Mesendoderm (in vitro differentiated cells): ENCODE data around the gene PPP2R5B.
A peak's percentile ranks its signal among the peaks of the same experiment; 100 is the strongest.

Experiments
- DNase-seq: peaks from one replicate; pipeline ENCODE4 v3.0.0; 2013
- H2AK5ac ChIP-seq: 2 replicates; pipeline ENCODE4 v1.6.1; 2013; ENCODE audit warnings: low read length, inconsistent platforms
- H2BK120ac ChIP-seq: 2 replicates; pipeline ENCODE4 v1.6.1; 2013; ENCODE audit warnings: low read depth, mild to moderate bottlenecking, low read length, moderate library complexity, mixed read lengths
- H2BK15ac ChIP-seq: replicated peaks from 2 replicates; pipeline ENCODE4 v1.6.1; 2013; ENCODE audit warnings: low read depth, mild to moderate bottlenecking, moderate library complexity
- H2BK5ac ChIP-seq: 2 replicates; pipeline ENCODE4 v1.6.1; 2013; ENCODE audit warnings: low read length, inconsistent platforms
- H3K18ac ChIP-seq: 2 replicates; pipeline ENCODE4 v1.6.1; 2013; ENCODE audit warnings: mild to moderate bottlenecking, low read length, mixed read lengths
- H3K23ac ChIP-seq: one replicate; pipeline ENCODE4 v1.6.1; 2013; ENCODE audit warnings: low read length
- H3K27ac ChIP-seq: 2 replicates; pipeline ENCODE4 v1.5.1; 2013; ENCODE audit warnings: low read depth, mild to moderate bottlenecking, inconsistent platforms, low read length, moderate library complexity
- H3K27me3 ChIP-seq: 2 replicates; pipeline ENCODE4 v1.6.1; 2013; ENCODE audit warnings: low read length, control low read depth, mild to moderate bottlenecking, inconsistent platforms; ENCODE audit not compliant: insufficient read depth, poor library complexity
- H3K36me3 ChIP-seq: 2 replicates; pipeline ENCODE4 v1.6.1; 2013; ENCODE audit warnings: low read length, inconsistent platforms; ENCODE audit not compliant: control insufficient read depth, insufficient read depth
- H3K4ac ChIP-seq: one replicate; pipeline ENCODE4 v1.6.1; 2013; ENCODE audit warnings: low read depth, mild to moderate bottlenecking, low read length, moderate library complexity
- H3K4me1 ChIP-seq: 2 replicates; pipeline ENCODE4 v1.6.1; 2013; ENCODE audit warnings: low read depth, low read length, inconsistent platforms; ENCODE audit not compliant: control insufficient read depth
- H3K4me2 ChIP-seq: 2 replicates; pipeline ENCODE4 v1.6.1; 2013; ENCODE audit warnings: low read length
- H3K4me3 ChIP-seq: 2 replicates; pipeline ENCODE4 v1.5.1; 2013; ENCODE audit warnings: mild to moderate bottlenecking, low read length
- H3K56ac ChIP-seq: one replicate; pipeline ENCODE4 v1.6.1; 2013; ENCODE audit warnings: low read length
- H3K79me1 ChIP-seq: 2 replicates; pipeline ENCODE4 v1.6.1; 2013; ENCODE audit warnings: low read length, inconsistent platforms
- H3K79me2 ChIP-seq: 2 replicates; pipeline ENCODE4 v1.6.1; 2013; ENCODE audit warnings: mild to moderate bottlenecking, low read length; ENCODE audit not compliant: control insufficient read depth, insufficient read depth
- H3K9ac ChIP-seq: 2 replicates; pipeline ENCODE4 v1.6.1; 2013; ENCODE audit warnings: low read length, inconsistent platforms
- H4K5ac ChIP-seq: one replicate; pipeline ENCODE4 v1.6.1; 2013; ENCODE audit warnings: low read length
- H4K8ac ChIP-seq: one replicate; pipeline ENCODE4 v1.6.1; 2013; ENCODE audit warnings: low read depth, mild to moderate bottlenecking, control low read depth, low read length, moderate library complexity
- WGBS: extraction: QIAGEN DNeasy Blood & Tissue Kit; methylation state at CpG from one replicate; pipeline ENCODE4 v1.1.7; 2013; ENCODE audit warnings: low lambda C conversion rate, missing lambda C conversion rate; ENCODE audit not compliant: insufficient coverage; ENCODE audit errors: extremely low coverage; 5-methylcytosine and 5-hydroxymethylcytosine counted together

Gene PPP2R5B

DNA sequence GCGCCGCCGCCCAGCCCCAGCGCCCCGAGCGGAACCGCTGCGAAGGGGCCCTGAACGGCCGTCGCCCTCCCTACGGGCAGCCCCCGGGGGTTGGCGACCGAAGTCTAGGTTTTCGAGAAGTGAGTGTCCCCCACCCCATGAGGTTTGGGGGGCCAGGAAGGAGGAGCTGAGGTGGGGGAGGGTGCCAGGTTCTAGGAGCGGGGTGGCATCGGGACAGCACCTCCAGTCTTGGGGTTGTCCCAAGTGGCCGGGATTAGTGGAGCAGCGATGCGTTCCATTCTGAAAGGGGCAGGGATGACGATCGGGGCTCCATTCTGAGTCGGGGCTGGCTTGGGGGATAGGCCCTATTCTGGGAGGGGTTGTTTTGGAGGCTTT, 408 bp downstream of the PPP2R5B start:
- Histone ChIP-seq H3K23ac (no peak overlapping the region), H2BK120ac (no peak overlapping the region), H3K4me2 (peak overlapping the region; percentile 90), H3K79me1 (no peaks in the 10 kb centered on the region), H3K56ac (peak overlapping the region; percentile 73), H3K18ac (no peak overlapping the region), H2BK15ac (no peak overlapping the region), H4K5ac (no peak overlapping the region), H3K27me3 (no peaks in the 10 kb centered on the region), H3K4ac (no peak overlapping the region), H3K36me3 (no peaks in the 10 kb centered on the region), H2AK5ac (no peak overlapping the region), H4K8ac (no peak overlapping the region), H3K79me2 (no peaks in the 10 kb centered on the region), H3K4me3 (peak overlapping the region; percentile 51), H3K9ac (peak overlapping the region; percentile 65), H3K4me1 (no peaks in the 10 kb centered on the region), H3K27ac (no peak overlapping the region), H2BK5ac (no peak overlapping the region)
- no CpG with 5 or more reads among the region's 24 CpGs for WGBS
- DNase-seq = no peak

DNA sequence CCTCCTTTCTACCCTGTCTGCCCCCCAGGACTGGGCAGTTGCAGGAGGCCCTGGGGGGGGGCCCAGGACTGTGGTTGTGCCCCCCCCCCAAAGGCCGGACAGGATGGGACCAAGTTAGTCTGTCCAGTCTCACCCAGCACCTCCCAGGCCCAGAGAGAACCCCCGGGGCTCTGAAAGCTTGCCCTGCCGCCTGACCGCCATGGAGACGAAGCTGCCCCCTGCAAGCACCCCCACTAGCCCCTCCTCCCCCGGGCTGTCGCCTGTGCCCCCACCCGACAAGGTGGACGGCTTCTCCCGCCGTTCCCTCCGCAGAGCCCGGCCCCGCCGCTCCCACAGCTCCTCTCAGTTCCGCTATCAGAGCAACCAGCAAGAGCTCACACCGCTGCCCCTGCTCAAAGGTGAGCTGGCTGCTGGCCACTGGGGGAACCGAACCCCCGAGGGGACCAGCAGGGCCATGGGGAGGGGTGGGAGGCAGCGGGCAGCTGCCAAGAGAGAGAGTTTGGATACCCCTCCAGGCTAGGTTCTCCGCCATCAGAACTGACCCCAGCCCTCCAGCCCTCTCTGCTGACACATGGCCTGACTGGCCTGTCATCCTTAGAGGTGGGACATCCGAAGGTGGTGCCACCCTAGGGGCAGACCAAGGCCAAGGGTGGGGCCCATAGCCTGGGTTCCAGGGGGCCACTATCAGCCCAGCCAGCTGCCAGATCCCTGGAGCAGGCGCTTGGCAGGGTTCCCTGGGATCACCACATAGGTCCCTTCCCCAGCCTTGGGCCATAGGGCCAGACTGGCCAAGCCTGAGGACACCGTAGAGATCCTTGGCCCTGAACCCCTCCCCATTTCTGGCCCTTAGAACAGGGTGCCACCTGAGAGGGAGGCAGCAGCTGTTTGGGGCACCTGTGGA, 1.3 kb downstream of the PPP2R5B start:
- Histone ChIP-seq H3K4me1 (no peaks in the 10 kb centered on the region), H3K36me3 (no peaks in the 10 kb centered on the region), H3K4me2 (no peak overlapping the region), H3K79me1 (no peaks in the 10 kb centered on the region), H3K23ac (no peak overlapping the region), H3K4me3 (no peak overlapping the region), H3K18ac (no peak overlapping the region), H2BK120ac (no peak overlapping the region), H3K56ac (no peak overlapping the region), H3K79me2 (no peaks in the 10 kb centered on the region), H3K27ac (no peak overlapping the region), H3K27me3 (no peaks in the 10 kb centered on the region), H2BK15ac (no peak overlapping the region), H2BK5ac (no peak overlapping the region), H3K4ac (no peak overlapping the region), H4K5ac (no peak overlapping the region), H4K8ac (no peak overlapping the region), H2AK5ac (no peak overlapping the region), H3K9ac (no peak overlapping the region)
- DNase-seq = no peak
- WGBS = no CpG with 5 or more reads among the region's 24 CpGs

DNA sequence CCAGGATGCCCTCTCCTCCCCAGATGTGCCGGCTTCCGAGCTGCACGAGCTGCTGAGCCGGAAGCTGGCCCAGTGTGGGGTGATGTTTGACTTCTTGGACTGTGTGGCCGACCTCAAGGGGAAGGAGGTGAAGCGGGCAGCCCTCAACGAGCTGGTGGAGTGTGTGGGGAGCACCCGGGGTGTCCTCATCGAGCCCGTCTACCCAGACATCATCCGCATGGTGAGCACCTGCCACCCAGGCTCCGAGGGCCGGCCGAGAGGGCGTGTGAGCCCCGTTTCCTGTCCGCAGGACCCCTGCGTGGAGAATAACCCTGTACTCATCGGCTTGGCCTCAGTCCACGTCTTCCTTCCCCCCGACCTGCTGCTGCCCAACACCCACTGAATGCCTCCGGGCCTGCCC, 2.2 kb downstream of the PPP2R5B start:
- no peaks in the 10 kb centered on the region for H3K4me1 ChIP-seq
- no peaks in the 10 kb centered on the region for H3K36me3 ChIP-seq
- no peak overlapping the region for H2BK5ac ChIP-seq
- no peak overlapping the region for H2BK120ac ChIP-seq
- no peak overlapping the region for H3K56ac ChIP-seq
- no peaks in the 10 kb centered on the region for H3K79me1 ChIP-seq
- no CpG with 5 or more reads among the region's 22 CpGs for whole genome bisulfite sequencing
- H3K4me2 ChIP-seq = no peak overlapping the region
- no peak overlapping the region for H2BK15ac ChIP-seq
- H2AK5ac ChIP-seq = no peak overlapping the region
- no peak overlapping the region for H3K27ac ChIP-seq
- H4K5ac ChIP-seq = no peak overlapping the region
- H3K4me3 ChIP-seq = no peak overlapping the region
- H3K79me2 ChIP-seq = no peaks in the 10 kb centered on the region
- H3K9ac ChIP-seq = no peak overlapping the region
- H3K18ac ChIP-seq = no peak overlapping the region
- H3K23ac ChIP-seq = no peak overlapping the region
- H4K8ac ChIP-seq = no peak overlapping the region
- DNase-seq = no peak
- no peaks in the 10 kb centered on the region for H3K27me3 ChIP-seq
- no peak overlapping the region for H3K4ac ChIP-seq

DNA sequence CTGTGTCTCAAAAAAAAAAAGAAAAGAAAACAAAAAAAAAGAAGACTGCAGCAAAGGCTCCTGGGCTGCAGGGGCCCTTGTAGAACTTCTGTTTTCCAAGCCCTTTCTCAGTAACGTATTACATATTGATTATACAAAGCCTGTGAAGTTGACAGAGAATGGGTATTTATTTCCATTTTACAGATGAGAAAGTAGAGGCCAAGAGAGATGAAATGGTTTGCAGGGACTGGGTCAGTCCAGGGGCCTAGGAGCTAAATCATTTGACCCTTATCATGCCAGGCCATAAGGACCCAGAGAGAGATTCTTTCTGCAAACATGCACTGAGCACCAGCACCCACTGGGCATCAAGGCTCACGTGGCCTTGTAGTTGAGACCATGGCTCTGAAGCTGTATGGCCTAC, 4.5 kb downstream of the PPP2R5B start:
- Histone ChIP-seq H3K9ac (no peak overlapping the region), H3K27me3 (no peaks in the 10 kb centered on the region), H3K27ac (no peak overlapping the region), H4K8ac (no peak overlapping the region), H3K4ac (no peak overlapping the region), H3K4me1 (no peaks in the 10 kb centered on the region), H2BK15ac (no peak overlapping the region), H3K23ac (no peak overlapping the region), H2BK5ac (no peak overlapping the region), H3K4me2 (no peak overlapping the region), H3K56ac (no peak overlapping the region), H2BK120ac (no peak overlapping the region), H3K79me1 (no peaks in the 10 kb centered on the region), H3K4me3 (no peak overlapping the region), H3K18ac (no peak overlapping the region), H2AK5ac (no peak overlapping the region), H4K5ac (no peak overlapping the region), H3K79me2 (no peaks in the 10 kb centered on the region), H3K36me3 (no peaks in the 10 kb centered on the region)
- DNase-seq = no peak
- no CpG with 5 or more reads among the region's 2 CpGs for WGBS

DNA sequence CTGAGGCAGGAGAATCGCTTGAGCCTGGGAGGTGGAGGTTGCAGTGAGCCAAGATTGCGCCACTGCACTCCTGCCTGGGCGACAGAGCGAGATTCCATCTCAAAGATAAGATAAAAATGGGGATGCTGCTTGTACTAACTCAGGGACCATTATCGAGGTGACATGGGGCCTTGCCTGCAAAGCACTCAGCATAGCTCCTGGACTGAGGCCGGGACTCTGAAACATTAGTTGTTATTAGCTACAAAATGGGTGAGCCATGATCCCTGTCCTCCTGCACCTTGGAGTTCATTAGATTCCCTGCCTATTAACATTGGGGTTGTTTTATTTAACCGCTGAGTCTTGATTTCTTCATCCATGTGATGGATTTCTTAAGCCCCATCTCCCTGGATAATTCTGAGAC, 5.1 kb downstream of the PPP2R5B start:
- H3K18ac ChIP-seq = no peak overlapping the region
- no peak overlapping the region for H3K56ac ChIP-seq
- no peak overlapping the region for H2BK15ac ChIP-seq
- no peak overlapping the region for H3K4ac ChIP-seq
- H3K27ac ChIP-seq = no peak overlapping the region
- no peak for DNase-seq
- H2AK5ac ChIP-seq = no peak overlapping the region
- no CpG with 5 or more reads among the region's 7 CpGs for WGBS
- no peak overlapping the region for H2BK120ac ChIP-seq
- H3K4me3 ChIP-seq = no peak overlapping the region
- no peak overlapping the region for H3K4me2 ChIP-seq
- no peaks in the 10 kb centered on the region for H3K27me3 ChIP-seq
- H3K23ac ChIP-seq = no peak overlapping the region
- H3K36me3 ChIP-seq = no peaks in the 10 kb centered on the region
- H3K4me1 ChIP-seq = no peaks in the 10 kb centered on the region
- H4K8ac ChIP-seq = no peak overlapping the region
- no peak overlapping the region for H2BK5ac ChIP-seq
- no peaks in the 10 kb centered on the region for H3K79me2 ChIP-seq
- H3K9ac ChIP-seq = no peak overlapping the region
- no peaks in the 10 kb centered on the region for H3K79me1 ChIP-seq
- H4K5ac ChIP-seq = no peak overlapping the region

DNA sequence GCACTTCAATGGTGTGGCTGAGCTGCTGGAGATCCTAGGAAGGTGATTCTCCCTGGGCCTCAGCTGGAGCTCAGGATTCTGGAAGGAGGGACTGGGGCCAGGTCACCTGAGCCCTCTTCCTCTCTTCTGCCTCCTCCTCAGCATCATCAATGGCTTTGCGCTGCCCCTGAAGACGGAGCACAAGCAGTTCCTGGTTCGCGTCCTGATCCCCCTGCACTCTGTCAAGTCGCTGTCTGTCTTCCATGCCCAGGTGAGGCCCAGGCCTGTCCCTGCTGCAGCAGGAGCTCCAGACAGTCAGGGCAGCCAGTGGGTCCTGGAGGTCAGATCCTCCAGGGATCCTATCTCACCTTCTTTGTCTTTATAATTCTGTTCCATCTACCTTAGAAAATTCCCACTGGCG, 5.9 kb downstream of the PPP2R5B start:
- no peak overlapping the region for H3K4ac ChIP-seq
- H3K4me1 ChIP-seq = peaks cover 1% of the 10 kb centered on the region
- no peak for DNase-seq
- H4K8ac ChIP-seq = no peak overlapping the region
- no peaks in the 10 kb centered on the region for H3K79me2 ChIP-seq
- no peak overlapping the region for H2BK5ac ChIP-seq
- no peak overlapping the region for H3K18ac ChIP-seq
- H3K36me3 ChIP-seq = no peaks in the 10 kb centered on the region
- H3K56ac ChIP-seq = no peak overlapping the region
- H2BK120ac ChIP-seq = no peak overlapping the region
- H3K4me2 ChIP-seq = no peak overlapping the region
- WGBS = no CpG with 5 or more reads among the region's 6 CpGs
- H3K9ac ChIP-seq = no peak overlapping the region
- H3K79me1 ChIP-seq = no peaks in the 10 kb centered on the region
- H3K23ac ChIP-seq = no peak overlapping the region
- no peak overlapping the region for H4K5ac ChIP-seq
- H3K4me3 ChIP-seq = no peak overlapping the region
- H3K27ac ChIP-seq = no peak overlapping the region
- no peak overlapping the region for H2BK15ac ChIP-seq
- no peak overlapping the region for H2AK5ac ChIP-seq
- no peaks in the 10 kb centered on the region for H3K27me3 ChIP-seq
